ENCODE measurements around the gene RASGRF2. TPM values are rescaled to one million over a fixed set of nuclear protein-coding genes. Genes with fewer than 3 reads are reported as not detected.

Gene RASGRF2
- total RNA-seq, 2 experiments from 2014 or later, result 7.5 to 7.8 TPM

DNA sequence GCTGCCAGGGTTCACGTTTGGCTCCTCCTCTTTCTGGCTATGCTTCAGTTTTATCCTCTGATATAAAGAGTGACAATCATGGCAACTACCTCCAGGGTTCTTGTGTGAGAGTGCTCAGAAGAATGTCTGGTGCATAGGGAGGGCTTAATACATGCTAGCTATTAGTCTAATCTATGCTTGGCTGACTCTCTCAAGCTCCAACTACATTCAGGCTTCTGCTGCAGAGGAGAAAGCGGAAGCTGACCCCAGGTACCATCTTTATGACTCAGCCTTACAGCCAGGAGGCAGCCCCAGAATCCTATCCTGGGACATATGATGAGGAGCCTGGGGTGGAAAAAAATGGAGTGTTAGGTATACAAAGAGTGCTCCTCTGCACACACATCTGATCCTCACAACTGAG lies 32.1 kb upstream of the RASGRF2 start:
- Mint-ChIP-seq H3K27me3 (peaks cover 3% of the 10 kb centered on the region), H3K9me3 (no peaks in the 10 kb centered on the region), H3K36me3 (ENCODE audit: low read depth) (no peaks in the 10 kb centered on the region), H3K4me1 (no peaks in the 10 kb centered on the region), H3K4me3 (no peak overlapping the region), H3K27ac (no peak overlapping the region)
- POLR2A ChIA-PET, result no interaction called here
- CTCF ChIA-PET, result interaction anchor here (1.4 kb wide), 1 partner anchor 32 kb away, joined by 3 read pairs; the partner anchor contains the start of gene RASGRF2
- DNase-seq, result no peak

DNA sequence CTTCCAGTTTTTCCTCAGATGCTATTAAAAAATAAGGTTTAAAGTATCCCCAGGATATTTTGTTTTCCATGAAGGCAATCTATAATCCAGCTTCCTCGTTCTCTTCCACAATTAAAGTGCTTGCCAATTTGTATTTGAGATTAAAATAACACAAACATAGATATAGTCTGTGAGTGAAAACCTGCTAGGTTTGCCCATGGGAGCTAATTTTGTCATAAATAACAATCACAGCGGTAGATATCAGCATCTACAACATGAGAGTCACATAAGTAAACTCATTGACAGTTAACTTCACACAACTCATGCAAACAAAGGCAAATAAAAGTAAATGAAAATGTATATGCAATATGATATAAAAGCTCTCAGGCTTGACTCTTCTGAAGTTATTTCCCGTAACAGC lies 29.2 kb upstream of the RASGRF2 start:
- no peak for DNase-seq
- H3K4me3 Mint-ChIP-seq, result no peak overlapping the region
- POLR2A ChIA-PET, result no interaction called here
- H3K36me3 Mint-ChIP-seq (ENCODE audit: low read depth), result no peaks in the 10 kb centered on the region
- H3K9me3 Mint-ChIP-seq, result no peaks in the 10 kb centered on the region
- H3K27me3 Mint-ChIP-seq, result no peaks in the 10 kb centered on the region
- H3K4me1 Mint-ChIP-seq, result peaks cover 1% of the 10 kb centered on the region
- CTCF ChIA-PET, result interaction anchor here (1.0 kb wide), 1 partner anchor 12 kb away, joined by 3 read pairs; no protein-coding TSS in a partner anchor
- no peak overlapping the region for H3K27ac Mint-ChIP-seq

DNA sequence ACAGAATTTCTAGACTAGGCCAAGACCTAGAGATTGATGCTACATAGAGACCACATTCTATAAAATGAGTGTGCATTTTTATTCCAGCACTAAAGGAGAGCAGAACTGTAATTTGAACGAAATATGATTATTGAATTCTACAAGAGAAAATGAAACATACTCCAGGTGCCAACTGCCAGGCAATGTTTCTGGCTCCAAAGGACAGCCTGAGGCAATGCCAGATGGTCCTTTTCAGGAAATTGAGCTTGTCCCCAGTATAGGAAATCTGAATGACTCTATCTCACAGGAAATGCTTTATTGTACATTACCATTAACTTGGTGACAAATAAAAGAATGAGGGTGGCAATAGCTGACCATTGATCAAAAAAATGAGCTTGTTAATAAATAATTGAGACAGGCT lies 28.8 kb upstream of the RASGRF2 start:
- Mint-ChIP-seq H3K4me1 (peaks cover 3% of the 10 kb centered on the region), H3K27ac (no peak overlapping the region), H3K36me3 (ENCODE audit: low read depth) (no peaks in the 10 kb centered on the region), H3K4me3 (no peak overlapping the region), H3K9me3 (no peaks in the 10 kb centered on the region), H3K27me3 (no peaks in the 10 kb centered on the region)
- POLR2A ChIA-PET, result no interaction called here
- no peak for DNase-seq
- CTCF ChIA-PET, result interaction anchor here (1.0 kb wide), 1 partner anchor 12 kb away, joined by 3 read pairs; no protein-coding TSS in a partner anchor

DNA sequence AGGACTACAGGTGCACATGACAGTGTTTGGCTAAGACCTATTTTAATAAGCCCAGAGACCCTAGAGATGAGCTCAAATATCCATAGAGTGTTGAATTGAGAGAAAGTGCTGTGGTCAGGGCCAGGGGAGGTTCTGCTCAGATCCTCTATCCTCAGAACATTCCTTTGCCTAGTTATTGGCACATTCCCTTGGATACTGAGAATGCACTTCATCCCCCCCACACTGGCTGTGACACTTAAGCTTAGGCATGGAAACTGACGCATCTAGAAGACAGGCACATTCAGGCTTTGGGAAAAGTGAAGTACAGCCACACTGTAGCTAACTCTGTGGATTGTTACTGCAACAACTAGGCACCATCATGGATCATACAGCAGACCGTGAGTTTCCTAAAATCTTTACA lies 27.1 kb upstream of the RASGRF2 start:
- no peak for DNase-seq
- ChIA-PET POLR2A (no interaction called here), CTCF (interaction anchor here (0.9 to 2.2 kb wide), 2 partner anchors 8 to 14 kb away, joined by 3 to 5 read pairs; no protein-coding TSS in a partner anchor)
- Mint-ChIP-seq H3K9me3 (no peaks in the 10 kb centered on the region), H3K4me1 (peaks cover 3% of the 10 kb centered on the region), H3K27me3 (no peaks in the 10 kb centered on the region), H3K27ac (no peak overlapping the region), H3K36me3 (ENCODE audit: low read depth) (no peaks in the 10 kb centered on the region), H3K4me3 (no peak overlapping the region)

DNA sequence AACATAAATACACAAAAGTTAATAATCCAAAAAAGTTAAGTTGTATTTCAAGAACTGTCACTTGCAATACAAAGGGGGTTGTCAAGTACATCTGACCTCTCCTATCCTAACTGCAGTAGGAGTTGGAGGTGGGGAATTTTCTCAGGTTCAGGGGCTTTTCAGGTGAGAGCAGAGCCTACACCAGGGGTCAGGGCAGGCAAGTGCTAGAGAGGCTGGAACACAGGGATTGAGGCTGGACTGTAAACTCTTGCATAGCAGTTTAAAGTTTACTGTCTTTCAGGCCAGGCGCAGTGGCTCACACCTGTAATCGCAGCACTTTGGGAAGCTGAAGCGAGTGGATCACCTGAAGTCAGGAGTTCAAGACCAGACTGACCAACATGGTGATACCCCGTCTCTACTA lies 25.4 kb upstream of the RASGRF2 start:
- Mint-ChIP-seq H3K27ac (no peak overlapping the region), H3K9me3 (peaks cover 2% of the 10 kb centered on the region), H3K4me1 (peaks cover 3% of the 10 kb centered on the region), H3K4me3 (no peak overlapping the region), H3K27me3 (no peaks in the 10 kb centered on the region), H3K36me3 (ENCODE audit: low read depth) (no peaks in the 10 kb centered on the region)
- ChIA-PET CTCF (interaction anchor here (1.2 kb wide), 1 partner anchor 17 kb away, joined by 3 read pairs; no protein-coding TSS in a partner anchor), POLR2A (no interaction called here)
- DNase-seq, result no peak

DNA sequence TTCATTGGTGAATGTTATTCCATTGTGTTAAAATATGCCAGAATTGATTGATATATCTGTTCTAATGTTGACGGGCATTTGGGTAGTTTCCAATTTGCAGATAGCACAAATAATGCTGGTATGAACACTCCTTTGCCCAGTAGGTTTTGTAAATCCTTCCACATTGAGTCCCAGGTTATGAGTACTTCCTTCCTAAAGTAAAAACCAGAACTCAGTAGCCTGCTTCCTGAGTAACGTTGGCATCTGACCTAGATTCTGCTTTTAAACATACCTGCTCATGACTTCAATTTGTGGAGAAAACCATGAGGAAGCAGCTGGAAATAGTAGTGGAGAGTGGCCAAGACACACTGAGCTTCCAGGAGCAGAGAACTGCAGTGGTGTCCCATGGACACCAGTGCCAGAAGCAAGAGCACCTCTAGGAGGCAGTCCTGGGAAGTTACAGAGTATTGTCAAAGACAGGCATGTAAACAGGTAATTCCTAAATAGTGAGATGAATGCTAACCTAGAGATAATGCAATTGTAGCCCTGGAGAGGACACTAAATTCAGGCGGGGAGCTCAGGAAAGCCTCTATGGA lies 24.3 kb upstream of the RASGRF2 start:
- H3K36me3 Mint-ChIP-seq (ENCODE audit: low read depth), result no peaks in the 10 kb centered on the region
- peaks cover 3% of the 10 kb centered on the region for H3K4me1 Mint-ChIP-seq
- H3K4me3 Mint-ChIP-seq, result no peak overlapping the region
- no peaks in the 10 kb centered on the region for H3K27me3 Mint-ChIP-seq
- peaks cover 2% of the 10 kb centered on the region for H3K9me3 Mint-ChIP-seq
- ChIA-PET CTCF (interaction anchor here (0.6 to 1.4 kb wide), 3 partner anchors 18 to 59 kb away, joined by 3 to 4 read pairs (median 4); no protein-coding TSS in a partner anchor), POLR2A (no interaction called here)
- H3K27ac Mint-ChIP-seq, result no peak overlapping the region
- DNase-seq, result no peak

DNA sequence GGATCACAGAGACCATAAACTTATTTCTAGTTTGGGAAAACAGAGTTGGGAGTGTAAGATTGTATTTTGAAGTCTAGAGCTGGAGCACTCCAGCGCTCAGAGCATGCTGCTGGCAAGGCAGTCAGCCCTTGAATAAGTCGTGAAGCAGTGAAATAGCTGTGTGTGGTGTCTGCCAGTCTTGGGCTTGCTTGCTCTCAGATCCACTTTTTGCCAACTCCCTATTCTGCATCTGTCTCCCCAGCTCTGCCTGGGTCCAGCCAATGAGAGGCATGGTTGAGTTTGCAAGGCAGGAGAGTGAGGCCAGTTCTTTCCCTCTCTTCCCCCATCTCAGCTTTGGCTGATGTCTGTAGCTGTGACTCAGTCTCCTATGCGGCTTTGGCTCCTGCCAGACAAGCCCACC lies 23.3 kb upstream of the RASGRF2 start:
- H3K4me3 Mint-ChIP-seq, result no peak overlapping the region
- H3K27me3 Mint-ChIP-seq, result no peaks in the 10 kb centered on the region
- no peaks in the 10 kb centered on the region for H3K36me3 Mint-ChIP-seq (ENCODE audit: low read depth)
- POLR2A ChIA-PET, result no interaction called here
- CTCF ChIA-PET, result interaction anchor here (1.4 kb wide), 1 partner anchor 38 kb away, joined by 4 read pairs; no protein-coding TSS in a partner anchor
- no peak overlapping the region for H3K27ac Mint-ChIP-seq
- H3K4me1 Mint-ChIP-seq, result peaks cover 3% of the 10 kb centered on the region
- no peak for DNase-seq
- peaks cover 5% of the 10 kb centered on the region for H3K9me3 Mint-ChIP-seq

DNA sequence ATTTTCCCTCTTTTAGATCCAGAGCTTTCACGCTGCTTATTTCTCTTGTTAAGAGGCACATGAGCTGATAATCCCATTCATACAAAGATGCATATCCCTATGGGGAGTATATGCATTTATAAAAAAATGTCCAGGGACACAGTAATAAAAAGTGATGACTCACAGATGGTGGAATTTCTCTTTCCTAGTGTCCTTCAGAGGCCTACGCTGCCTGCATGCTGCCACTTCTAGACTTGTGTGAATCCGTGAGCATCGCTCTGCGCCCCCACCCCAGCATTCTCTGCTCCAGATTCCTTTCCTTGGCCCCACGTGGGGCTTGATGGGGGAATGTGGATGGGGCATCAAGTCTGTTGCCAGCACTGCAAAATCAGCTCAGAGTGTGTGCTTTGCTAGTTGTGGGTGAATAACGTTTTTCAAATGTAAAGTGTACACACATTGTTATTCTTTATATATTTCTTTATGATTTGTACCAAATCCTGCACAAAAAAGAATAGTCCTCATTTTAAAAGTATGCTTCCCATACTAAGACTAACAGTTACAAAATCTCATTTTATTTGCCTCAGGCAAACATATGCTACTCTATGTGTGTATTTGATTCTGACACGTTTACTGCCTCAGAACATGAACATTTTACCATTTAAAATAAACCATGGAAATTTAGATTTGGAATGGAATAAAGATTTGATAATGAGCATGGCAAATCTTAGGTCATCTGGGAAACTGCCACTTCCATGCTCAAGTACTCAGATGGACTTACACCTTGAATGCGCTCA lies 22.4 kb upstream of the RASGRF2 start:
- Mint-ChIP-seq H3K4me1 (peaks cover 3% of the 10 kb centered on the region), H3K27ac (no peak overlapping the region), H3K4me3 (no peak overlapping the region), H3K27me3 (no peaks in the 10 kb centered on the region), H3K9me3 (peaks cover 8% of the 10 kb centered on the region), H3K36me3 (ENCODE audit: low read depth) (no peaks in the 10 kb centered on the region)
- POLR2A ChIA-PET, result no interaction called here
- DNase-seq, result no peak
- CTCF ChIA-PET, result no interaction called here

DNA sequence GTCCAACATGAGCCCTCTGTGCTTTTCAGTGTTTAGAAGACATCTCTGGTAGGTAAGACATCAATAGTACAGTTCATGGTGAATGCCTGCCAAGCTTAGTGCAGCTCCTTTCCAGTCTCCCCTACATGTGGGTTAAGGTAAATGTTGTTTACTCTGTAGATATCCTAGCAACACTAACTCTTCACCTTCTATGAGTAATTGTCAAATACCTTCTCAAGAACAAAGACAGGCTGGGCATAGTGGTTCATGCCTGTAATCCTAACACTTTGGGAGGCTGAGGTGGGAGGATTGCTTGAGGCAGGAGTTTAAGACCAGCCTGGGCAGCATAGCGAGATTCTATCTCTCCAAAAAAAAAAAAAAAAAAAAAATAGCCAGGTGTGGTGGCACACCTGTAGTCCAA lies 18.7 kb upstream of the RASGRF2 start:
- H3K4me1 Mint-ChIP-seq, result no peaks in the 10 kb centered on the region
- no peak overlapping the region for H3K4me3 Mint-ChIP-seq
- no peaks in the 10 kb centered on the region for H3K27me3 Mint-ChIP-seq
- POLR2A ChIA-PET, result interaction anchor here (0.6 kb wide), 1 partner anchor 217 kb away, joined by 3 read pairs; no protein-coding TSS in a partner anchor
- no peak overlapping the region for H3K27ac Mint-ChIP-seq
- no peak for DNase-seq
- H3K9me3 Mint-ChIP-seq, result peaks cover 15% of the 10 kb centered on the region
- CTCF ChIA-PET, result interaction anchor here (0.7 to 1.1 kb wide), 2 partner anchors 9 to 14 kb away, joined by 3 read pairs; no protein-coding TSS in a partner anchor
- no peaks in the 10 kb centered on the region for H3K36me3 Mint-ChIP-seq (ENCODE audit: low read depth)

DNA sequence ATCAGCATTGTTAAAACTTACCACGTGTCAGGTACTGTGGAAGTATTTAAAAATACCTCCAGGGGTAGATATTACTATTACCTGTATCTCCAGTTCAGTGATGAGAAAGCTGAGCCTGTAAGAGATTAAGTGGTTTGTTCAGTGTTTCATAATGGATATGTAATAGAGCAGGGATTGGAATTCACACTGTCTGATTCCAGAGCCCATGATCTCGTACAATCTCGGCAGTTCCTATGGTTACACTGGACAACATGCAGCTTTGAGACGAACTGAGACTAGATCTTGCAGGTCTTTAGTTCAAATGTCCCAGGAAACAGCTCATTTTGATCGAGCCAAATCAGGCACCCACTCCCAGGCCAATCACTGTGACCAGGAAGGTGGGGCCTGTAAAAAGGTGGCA lies 8.8 kb upstream of the RASGRF2 start:
- DNase-seq, result no peak
- ChIA-PET POLR2A (interaction anchor here (0.6 kb wide), 1 partner anchor 126 kb away, joined by 5 read pairs; no protein-coding TSS in a partner anchor), CTCF (interaction anchor here (0.6 to 0.8 kb wide), 2 partner anchors 11 to 891 kb away, joined by 3 read pairs; no protein-coding TSS in a partner anchor)
- Mint-ChIP-seq H3K36me3 (ENCODE audit: low read depth) (no peaks in the 10 kb centered on the region), H3K27ac (no peak overlapping the region), H3K4me3 (no peak overlapping the region), H3K9me3 (peaks cover 14% of the 10 kb centered on the region), H3K4me1 (peaks cover 4% of the 10 kb centered on the region), H3K27me3 (no peaks in the 10 kb centered on the region)

DNA sequence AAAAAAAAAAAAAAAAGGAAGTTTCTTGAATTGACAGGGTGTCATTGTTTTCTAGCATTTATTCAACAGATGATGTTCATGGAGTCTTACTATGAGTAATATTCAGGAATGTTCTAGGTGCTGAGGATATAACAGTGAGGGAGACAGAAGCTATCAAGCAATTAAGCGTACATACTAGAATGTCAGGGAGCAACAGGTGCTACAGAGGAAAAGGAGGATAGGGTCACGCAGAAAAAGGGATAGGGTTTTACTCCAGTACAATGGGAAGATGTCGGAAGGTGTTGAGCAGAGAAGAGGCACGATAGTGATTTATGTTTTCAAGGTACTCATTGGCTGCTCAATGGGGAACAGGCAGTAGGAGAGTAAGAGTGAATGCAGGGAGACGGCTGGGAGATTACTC lies 6.6 kb upstream of the RASGRF2 start:
- no peaks in the 10 kb centered on the region for H3K27me3 Mint-ChIP-seq
- peaks cover 27% of the 10 kb centered on the region for H3K4me1 Mint-ChIP-seq
- CTCF ChIA-PET, result no interaction called here
- H3K27ac Mint-ChIP-seq, result no peak overlapping the region
- no peak for DNase-seq
- no peaks in the 10 kb centered on the region for H3K36me3 Mint-ChIP-seq (ENCODE audit: low read depth)
- H3K4me3 Mint-ChIP-seq, result no peak overlapping the region
- peaks cover 6% of the 10 kb centered on the region for H3K9me3 Mint-ChIP-seq
- POLR2A ChIA-PET, result no interaction called here

DNA sequence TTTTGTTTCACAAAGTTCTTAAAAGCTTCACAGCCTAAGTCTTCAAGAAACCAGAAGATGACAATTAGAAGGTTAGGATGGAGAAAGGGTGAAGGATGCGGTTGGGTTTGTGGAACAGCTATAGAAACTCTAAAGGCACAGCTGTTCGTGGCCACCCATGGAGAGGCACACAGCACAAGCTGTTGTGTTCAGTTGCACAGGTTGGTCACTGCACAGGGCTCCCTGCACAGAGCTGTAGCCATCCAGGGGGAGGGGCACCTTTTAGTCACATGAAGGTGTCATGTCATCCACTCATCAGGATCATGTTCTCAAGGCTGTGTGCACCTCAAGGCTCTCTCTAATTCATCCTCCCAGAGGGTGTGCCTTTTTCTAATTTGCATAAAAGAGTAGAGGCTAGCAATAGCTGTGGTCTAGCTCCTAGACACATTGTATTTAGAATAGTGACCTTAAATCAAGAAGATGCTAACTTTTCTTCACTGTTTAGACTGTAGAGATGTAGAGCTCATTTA lies 5.0 kb upstream of the RASGRF2 start:
- Mint-ChIP-seq H3K4me1 (peaks cover 40% of the 10 kb centered on the region), H3K4me3 (no peak overlapping the region), H3K27ac (no peak overlapping the region), H3K9me3 (peaks cover 6% of the 10 kb centered on the region), H3K27me3 (peaks cover 6% of the 10 kb centered on the region), H3K36me3 (ENCODE audit: low read depth) (peaks cover 4% of the 10 kb centered on the region)
- CTCF ChIA-PET, result interaction anchor here (1.0 to 1.3 kb wide), 3 partner anchors 14 to 24 kb away, joined by 3 to 4 read pairs (median 3); no protein-coding TSS in a partner anchor
- no peak for DNase-seq
- POLR2A ChIA-PET, result no interaction called here

DNA sequence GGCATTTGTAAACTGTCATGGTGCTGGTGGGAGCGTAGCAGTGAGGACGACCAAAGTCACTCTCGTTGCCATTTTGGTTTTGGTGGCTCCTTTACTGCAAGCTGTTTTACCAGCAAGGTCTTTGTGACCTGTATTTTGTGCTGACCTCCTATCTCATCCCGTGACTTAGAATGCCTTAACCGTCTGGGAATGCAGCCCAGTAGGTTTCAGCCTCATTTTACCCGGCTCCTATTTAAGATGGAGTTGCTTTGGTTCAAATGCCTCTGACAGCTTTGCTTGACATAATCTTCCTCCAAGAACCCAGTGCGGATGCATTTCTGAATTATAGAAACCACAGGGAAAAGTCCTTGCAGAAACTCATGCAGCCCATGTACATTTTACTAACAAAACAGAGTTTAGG lies 3.9 kb upstream of the RASGRF2 start:
- H3K36me3 Mint-ChIP-seq (ENCODE audit: low read depth), result peaks cover 4% of the 10 kb centered on the region
- H3K9me3 Mint-ChIP-seq, result peaks cover 4% of the 10 kb centered on the region
- peaks cover 10% of the 10 kb centered on the region for H3K27me3 Mint-ChIP-seq
- peaks cover 43% of the 10 kb centered on the region for H3K4me1 Mint-ChIP-seq
- no peak overlapping the region for H3K4me3 Mint-ChIP-seq
- ChIA-PET POLR2A (no interaction called here), CTCF (interaction anchor here (1.2 to 1.4 kb wide), 2 partner anchors 15 to 152 kb away, joined by 3 to 4 read pairs; no protein-coding TSS in a partner anchor)
- no peak for DNase-seq
- H3K27ac Mint-ChIP-seq, result no peak overlapping the region

Data from activated CD4-positive, alpha-beta T cell treated with anti-CD3 and anti-CD28 coated beads, Interleukin-2, amount 10 ng/mL, durations not matched to agents 7 days and 5 days (primary cell).